HepG2 (cell line): ENCODE measurements around the gene SELENOT. TPM values are rescaled to one million over a fixed set of nuclear protein-coding genes. Genes with fewer than 3 reads are reported as not detected.

Source experiments
- ATAC-seq: fragments of 200-7000 bp; cut with Tn5 transposase; 3 replicates; pipeline ENCODE4 v1.9.1; 2020; ENCODE audit warnings: mild to moderate bottlenecking, moderate library complexity
- BruUV-seq: library from RNA; stranded (reverse); fragments of 400-500 nt; replicated peaks from 2 replicates; lab custom pipeline; 2021; lab: Mats Ljungman, UMichigan
- CTCF ChIA-PET: fragments of 300-600 bp; formaldehyde crosslinking; extraction: SDS; loops from one replicate; lab custom pipeline; 2021; ENCODE audit warnings: low total read pairs, inconsistent platforms, low intra/inter-chr PET ratio; lab: Yijun Ruan, JAX
- POLR2A ChIA-PET: fragments of 350-600 bp; sonication (Branson Sonifier 250); formaldehyde crosslinking; loops from one replicate; lab custom pipeline; 2020; ENCODE audit warnings: antibody characterized with exemption, inconsistent platforms; lab: Yijun Ruan, JAX
- DNase-seq: peaks from one replicate; pipeline ENCODE4 v3.0.0-alpha.2; 2015; ENCODE audit warnings: low spot score
- FAIRE-seq: peaks from 3 replicates; lab custom pipeline; 2011; peaks lifted over from hg19 to GRCh38; lab: Jason Lieb, UNC
- H2AFZ ChIP-seq: one replicate; pipeline ENCODE4 v1.6.1; 2011; ENCODE audit warnings: low read length, inconsistent platforms
- H3K27ac ChIP-seq: fragments of 300-600 bp; 3 replicates; pipeline ENCODE4 v1.8.0; 2011; ENCODE audit warnings: mixed run types, mild to moderate bottlenecking, mixed read lengths, low read length, inconsistent platforms; ENCODE audit not compliant: insufficient read depth; ENCODE audit errors: extremely low read length
- H3K27me3 ChIP-seq, 2 experiments: fragments of 200-600 bp in 1 of 2; 2 replicates in 1 of 2; 3 replicates in 1 of 2; pipeline versions ENCODE4 v1.6.0 to v1.8.0; 2011; ENCODE audit warnings: low read length in 2 of 2, mild to moderate bottlenecking in 2 of 2, moderate library complexity in 2 of 2, inconsistent platforms in 1 of 2; ENCODE audit not compliant: insufficient read depth in 2 of 2, control insufficient read depth in 1 of 2
- H3K36me3 ChIP-seq, 2 experiments: fragments of 200-600 bp in 1 of 2; replicated peaks in 1 of 2; 2 replicates in 1 of 2; 3 replicates in 1 of 2; pipeline versions ENCODE4 v1.5.1 to v1.8.0; 2011; ENCODE audit warnings: low read length in 2 of 2, inconsistent platforms in 1 of 2; ENCODE audit not compliant: insufficient read depth in 2 of 2, control insufficient read depth in 1 of 2
- H3K4me1 ChIP-seq: 2 replicates; pipeline ENCODE4 v1.5.1; 2012; ENCODE audit warnings: low read length, inconsistent platforms; ENCODE audit not compliant: insufficient read depth
- H3K4me2 ChIP-seq: 2 replicates; pipeline ENCODE4 v1.6.0; 2011; ENCODE audit warnings: low read depth, low read length, inconsistent platforms
- H3K4me3 ChIP-seq, 3 experiments: fragments of 200-600 bp in 1 of 3; sonication (generic), shearing (Covaris generic) in 1 of 3; replicated peaks in 1 of 3; 2 replicates each; pipeline ENCODE4 v1.5.1; 2011 to 2016; ENCODE audit warnings: low read length in 3 of 3, inconsistent platforms in 2 of 3, low read depth in 2 of 3, mild to moderate bottlenecking in 2 of 3, control low read depth in 1 of 3, mixed read lengths in 1 of 3; ENCODE audit not compliant: insufficient read depth in 1 of 3
- H3K79me2 ChIP-seq: one replicate; pipeline ENCODE4 v1.6.1; 2011; ENCODE audit warnings: low read length, inconsistent platforms; ENCODE audit not compliant: insufficient read depth
- H3K9ac ChIP-seq: 2 replicates; pipeline ENCODE4 v1.6.0; 2011; ENCODE audit warnings: mild to moderate bottlenecking, low read depth, low read length, inconsistent platforms; ENCODE audit not compliant: insufficient read depth
- H3K9me3 ChIP-seq: 2 replicates; pipeline ENCODE4 v1.5.1; 2012; ENCODE audit warnings: mild to moderate bottlenecking, low read length
- H4K20me1 ChIP-seq: 2 replicates; pipeline ENCODE4 v1.6.0; 2011; ENCODE audit warnings: inconsistent platforms, mild to moderate bottlenecking, low read length, moderate library complexity; ENCODE audit not compliant: insufficient read depth
- ARNT ChIP-seq: fragments of 450-650 bp; IDR thresholded peaks from 2 replicates; pipeline ENCODE4 v1.6.1; 2017
- HES4 ChIP-seq: sonication (generic); formaldehyde crosslinking; IDR thresholded peaks from 2 replicates; pipeline ENCODE4 v1.9.0; 2021; ENCODE audit warnings: mild to moderate bottlenecking, missing genetic modification reagents, borderline replicate concordance
- HMGA1 ChIP-seq: sonication (generic); formaldehyde crosslinking; conservative IDR thresholded peaks from 2 replicates; pipeline ENCODE4 v1.4.0; 2020; ENCODE audit warnings: missing genetic modification reagents
- JDP2 ChIP-seq: sonication (generic); formaldehyde crosslinking; IDR thresholded peaks from 2 replicates; pipeline ENCODE4 v1.8.1; 2022; ENCODE audit warnings: missing genetic modification reagents, borderline replicate concordance
- RELA ChIP-seq: sonication (generic); formaldehyde crosslinking; IDR thresholded peaks from 2 replicates; pipeline ENCODE4 v1.4.0; 2020; ENCODE audit warnings: missing genetic modification reagents
- RXRA ChIP-seq: sonication (generic); formaldehyde crosslinking; IDR thresholded peaks from 2 replicates; pipeline ENCODE4 v1.5.1; 2020; ENCODE audit warnings: missing genetic modification reagents
- SP4 ChIP-seq: sonication (generic); formaldehyde crosslinking; IDR thresholded peaks from 2 replicates; pipeline ENCODE4 v1.8.1; 2023; ENCODE audit warnings: mild to moderate bottlenecking, missing genetic modification reagents
- TBP ChIP-seq: sonication (generic); formaldehyde crosslinking; IDR thresholded peaks from 2 replicates; pipeline ENCODE4 v1.5.0; 2020; ENCODE audit warnings: missing genetic modification reagents
- TSC22D2 ChIP-seq: sonication (generic); formaldehyde crosslinking; IDR thresholded peaks from 2 replicates; pipeline ENCODE4 v1.5.1; 2020; ENCODE audit warnings: missing genetic modification reagents, mild to moderate bottlenecking, borderline replicate concordance
- ZBTB38 ChIP-seq: sonication (generic); formaldehyde crosslinking; IDR thresholded peaks from 2 replicates; pipeline ENCODE4 v1.5.1; 2020; ENCODE audit warnings: mild to moderate bottlenecking, missing genetic modification reagents
- ZNF124 ChIP-seq: sonication (generic); formaldehyde crosslinking; IDR thresholded peaks from 2 replicates; pipeline ENCODE4 v1.4.0; 2020; ENCODE audit warnings: missing genetic modification reagents
- ZNF24 ChIP-seq: fragments of 450-650 bp; IDR thresholded peaks from 2 replicates; pipeline ENCODE4 v1.6.1; 2017; ENCODE audit warnings: antibody characterized with exemption, mild to moderate bottlenecking
- ZNF274 ChIP-seq: sonication (generic); formaldehyde crosslinking; IDR thresholded peaks from 2 replicates; pipeline ENCODE4 v1.5.1; 2020; ENCODE audit warnings: mild to moderate bottlenecking, missing genetic modification reagents
- ZNF3 ChIP-seq: IDR thresholded peaks from 2 replicates; pipeline ENCODE4 v1.7.0; 2017; ENCODE audit warnings: inconsistent platforms
- ZNF326 ChIP-seq: sonication (generic); formaldehyde crosslinking; IDR thresholded peaks from 2 replicates; pipeline ENCODE4 v1.4.0; 2020; ENCODE audit warnings: missing genetic modification reagents, borderline replicate concordance
- ZNF431 ChIP-seq: sonication (generic); formaldehyde crosslinking; IDR thresholded peaks from 2 replicates; pipeline ENCODE4 v1.9.0; 2022; ENCODE audit warnings: missing genetic modification reagents, low read depth, mild to moderate bottlenecking, borderline replicate concordance
- ZSCAN29 ChIP-seq: sonication (generic); formaldehyde crosslinking; conservative IDR thresholded peaks from 2 replicates; pipeline ENCODE4 v1.4.0; 2020; ENCODE audit warnings: mild to moderate bottlenecking, missing genetic modification reagents
- WGBS: methylation state at CpG from one replicate; pipeline ENCODE4 v1.1.6; 2017; ENCODE audit warnings: low lambda C conversion rate; 5-methylcytosine and 5-hydroxymethylcytosine counted together
- in situ Hi-C: cut with HindIII; loops from 2 replicates; pipeline ENCODE4 v1.10.0; 2017; ENCODE audit warnings: low pct_unique_long_range_greater_than_20kb; ENCODE audit not compliant: extremely low pct_ligation_motif_present
- intact Hi-C: fragments of 100-400 bp; cut with micrococcal nuclease; formaldehyde crosslinking; loops from one replicate; pipeline ENCODE4 v1.10.0; 2022; ENCODE audit not compliant: unreplicated experiment
- polyA plus RNA-seq, 8 experiments: library from polyadenylated mRNA; depleted of rRNA in 3 of 8; stranded (reverse) in 7 of 8; unstranded in 1 of 8; fragments of >200 nt; fragmentation: Illumina TruSeq in 4 of 8; extraction: Trizol in 4 of 8; gene quantifications; 2 replicates each; pipeline versions ENCODE4 v1.2.1 to v1.2.3, GENCODE V29; 2011 to 2016; ENCODE audit warnings: low read depth in 4 of 8, missing spikeins in 1 of 8, mixed read lengths in 1 of 8; ENCODE audit not compliant: insufficient read depth in 1 of 8
- total RNA-seq, 5 experiments: library from RNA; depleted of rRNA; stranded (reverse); fragments of >200 nt; fragmentation: Illumina TruSeq; extraction: Trizol; gene quantifications; 2 replicates each; pipeline ENCODE4 v1.2.3, GENCODE V29; 2016; ENCODE audit warnings: low read depth in 1 of 5
- TF ChIP-seq, protein P1 (sequence below): sonication (generic); formaldehyde crosslinking; IDR thresholded peaks from 2 replicates; pipeline ENCODE4 v1.4.0; 2020; ENCODE audit warnings: missing genetic modification reagents

The SELENOT gene
- total and polyA plus RNA-seq, 2 of the 13 experiments (the other 11 are each of a cell fraction or from before 2014, with no cell fraction given) = 122 to 273 TPM

DNA sequence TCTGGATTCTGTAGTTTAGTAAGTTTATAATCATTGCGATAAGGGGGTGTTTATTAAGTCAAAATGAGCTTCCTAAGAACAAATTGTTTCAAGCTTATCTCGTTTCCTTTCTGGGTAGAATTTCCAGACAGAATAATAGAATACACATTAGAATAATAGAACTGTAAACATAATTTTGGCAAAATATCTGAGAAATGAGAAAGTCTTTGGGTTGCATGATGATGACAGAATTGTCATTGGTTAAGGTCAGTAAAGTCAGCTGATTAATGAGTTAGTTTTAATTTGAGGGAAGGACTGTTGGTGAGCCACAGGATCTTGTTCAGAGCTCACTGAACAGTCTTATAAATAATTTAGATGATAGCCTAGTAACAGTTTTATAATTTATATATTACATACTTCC lies 46.3 kb upstream of the SELENOT start:
- intact Hi-C loops = no loop called here
- Histone ChIP-seq H3K4me3 (no peak overlapping the region), H3K9me3 (no peaks in the 10 kb centered on the region), H4K20me1 (peaks cover 9% of the 10 kb centered on the region; the same call in 1 of the 2 replicates), H2AFZ (no peak overlapping the region), H3K79me2 (peaks cover 51% of the 10 kb centered on the region), H3K27me3 (no peaks in the 10 kb centered on the region), H3K4me2 (no peak overlapping the region)
- 94% methylated on average over 2 of the region's 2 CpGs for WGBS
- ATAC-seq (no peak), FAIRE-seq (no peak), DNase-seq (no peak)
- no TSS peak for BruUV-seq
- POLR2A ChIA-PET = no interaction called here
- TF ChIP-seq ARNT (no peak), TBP (no peak), ZBTB38 (CRISPR knock-in tag) (no peak), RXRA (no peak), JDP2 (CRISPR knock-in tag) (no peak), ZNF326 (CRISPR knock-in tag) (no peak), HMGA1 (no peak), ZSCAN29 (no peak), ZNF431 (CRISPR knock-in tag) (no peak), SP4 (CRISPR knock-in tag) (no peak), ZNF124 (CRISPR knock-in tag) (no peak), TSC22D2 (no peak), ZNF24 (no peak), HES4 (CRISPR knock-in tag) (no peak), ZNF274 (CRISPR knock-in tag) (no peak), ZNF3 (CRISPR knock-in tag) (no peak), RELA (CRISPR knock-in tag) (no peak)
- TF ChIP-seq, protein P1, sequence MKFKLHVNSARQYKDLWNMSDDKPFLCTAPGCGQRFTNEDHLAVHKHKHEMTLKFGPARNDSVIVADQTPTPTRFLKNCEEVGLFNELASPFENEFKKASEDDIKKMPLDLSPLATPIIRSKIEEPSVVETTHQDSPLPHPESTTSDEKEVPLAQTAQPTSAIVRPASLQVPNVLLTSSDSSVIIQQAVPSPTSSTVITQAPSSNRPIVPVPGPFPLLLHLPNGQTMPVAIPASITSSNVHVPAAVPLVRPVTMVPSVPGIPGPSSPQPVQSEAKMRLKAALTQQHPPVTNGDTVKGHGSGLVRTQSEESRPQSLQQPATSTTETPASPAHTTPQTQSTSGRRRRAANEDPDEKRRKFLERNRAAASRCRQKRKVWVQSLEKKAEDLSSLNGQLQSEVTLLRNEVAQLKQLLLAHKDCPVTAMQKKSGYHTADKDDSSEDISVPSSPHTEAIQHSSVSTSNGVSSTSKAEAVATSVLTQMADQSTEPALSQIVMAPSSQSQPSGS = no peak
- TF ChIP-seq, all 625 proteins: peak for 0
- Histone ChIP-seq H3K9ac (no peak overlapping the region), H3K36me3 (peaks cover 7 to 49% of the 10 kb centered on the region in 2 experiments), H3K4me1 (no peaks in the 10 kb centered on the region), H3K27ac (no peak overlapping the region)
- in situ Hi-C loops = no loop called here
- CTCF ChIA-PET = no interaction called here
